Measurements from ENCODE around the gene HHIPL1.

The HHIPL1 gene

DNA sequence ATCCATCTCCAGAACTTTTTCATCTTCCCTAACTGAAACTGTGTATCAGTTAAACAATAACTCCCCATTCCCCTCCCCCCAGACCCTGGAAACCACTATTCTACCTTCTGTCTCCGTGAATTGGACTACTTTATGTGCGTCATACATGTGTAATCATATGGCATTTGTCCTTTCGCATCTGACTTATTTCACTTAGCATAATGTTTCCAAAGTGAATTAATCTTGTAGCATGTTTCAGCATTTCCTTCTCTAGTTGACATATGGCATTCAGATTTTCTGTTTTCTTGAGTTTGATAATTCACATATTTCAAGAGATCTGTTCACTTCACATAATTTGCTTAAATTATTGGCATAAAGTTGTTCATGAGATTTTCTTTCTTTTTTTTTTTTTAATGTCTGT is 49.0 kb downstream of the HHIPL1 start:
- no peak for TF ChIP-seq CTCF (IDR thresholded peaks at IDR 0.05; ENCODE audit: borderline replicate concordance, control extremely low read depth, extremely low read depth, insufficient read depth, missing control alignments)
- in situ Hi-C loops (cut with MboI; ENCODE audit: low sequenced_read_pairs, unreplicated experiment): no loop called here
- DNase-seq (ENCODE audit: low spot score): no peak

DNA sequence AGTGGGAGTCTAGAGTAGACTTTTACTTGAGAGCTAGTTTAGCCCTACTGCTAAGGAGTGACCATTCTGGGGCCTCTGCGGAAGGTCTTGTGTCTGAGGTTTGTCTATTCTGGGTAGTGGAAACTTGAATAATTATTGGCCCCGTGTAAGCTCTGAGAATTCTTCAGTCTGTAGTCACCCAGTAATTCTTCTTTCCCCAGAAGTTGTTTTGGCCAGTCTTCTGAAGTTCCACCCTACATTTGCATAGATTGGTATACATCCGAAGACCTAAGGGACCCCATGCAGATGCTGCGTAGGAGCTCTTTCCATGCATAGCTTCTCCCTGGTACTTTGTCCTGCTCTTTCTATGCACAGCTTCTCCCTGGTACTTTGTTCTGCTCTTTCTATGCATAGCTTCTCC is 52.0 kb downstream of the HHIPL1 start:
- no peak for TF ChIP-seq CTCF (IDR thresholded peaks at IDR 0.05; ENCODE audit: borderline replicate concordance, control extremely low read depth, extremely low read depth, insufficient read depth, missing control alignments)
- in situ Hi-C loops (cut with MboI; ENCODE audit: low sequenced_read_pairs, unreplicated experiment): no loop called here
- no peak for DNase-seq (ENCODE audit: low spot score)

GRCh38 chr14:99698236-99698635 is 53.3 kb downstream of the HHIPL1 start:
- in situ Hi-C loops (cut with MboI; ENCODE audit: low sequenced_read_pairs, unreplicated experiment): no loop called here
- no peak for DNase-seq (ENCODE audit: low spot score)
- TF ChIP-seq CTCF (IDR thresholded peaks at IDR 0.05; ENCODE audit: borderline replicate concordance, control extremely low read depth, extremely low read depth, insufficient read depth, missing control alignments): no peak

GRCh38 chr14:99698642-99699041 is 53.7 kb downstream of the HHIPL1 start:
- TF ChIP-seq CTCF (IDR thresholded peaks at IDR 0.05; ENCODE audit: borderline replicate concordance, control extremely low read depth, extremely low read depth, insufficient read depth, missing control alignments): no peak
- no peak for DNase-seq (ENCODE audit: low spot score)
- in situ Hi-C loops (cut with MboI; ENCODE audit: low sequenced_read_pairs, unreplicated experiment): no loop called here

- in situ Hi-C loops (cut with MboI; ENCODE audit: low sequenced_read_pairs, unreplicated experiment): no loop called here
- TF ChIP-seq CTCF (IDR thresholded peaks at IDR 0.05; ENCODE audit: borderline replicate concordance, control extremely low read depth, extremely low read depth, insufficient read depth, missing control alignments): no peak
- no peak for DNase-seq (ENCODE audit: low spot score)
These were observed 54.3 kb downstream of the HHIPL1 start for GRCh38 chr14:99699085-99699760.

GRCh38 chr14:99699861-99700260 is 54.9 kb downstream of the HHIPL1 start:
- TF ChIP-seq CTCF (IDR thresholded peaks at IDR 0.05; ENCODE audit: borderline replicate concordance, control extremely low read depth, extremely low read depth, insufficient read depth, missing control alignments): no peak
- in situ Hi-C loops (cut with MboI; ENCODE audit: low sequenced_read_pairs, unreplicated experiment): no loop called here
- no peak for DNase-seq (ENCODE audit: low spot score)

Data from GM13976 (cell line).